ENCODE results near the gene KLK15.
"Not testable (repeated sequence)": the region's sequence is repeated elsewhere in the genome, so short reads cannot be mapped to it uniquely, and the experiment has no call there.

Gene KLK15

DNA sequence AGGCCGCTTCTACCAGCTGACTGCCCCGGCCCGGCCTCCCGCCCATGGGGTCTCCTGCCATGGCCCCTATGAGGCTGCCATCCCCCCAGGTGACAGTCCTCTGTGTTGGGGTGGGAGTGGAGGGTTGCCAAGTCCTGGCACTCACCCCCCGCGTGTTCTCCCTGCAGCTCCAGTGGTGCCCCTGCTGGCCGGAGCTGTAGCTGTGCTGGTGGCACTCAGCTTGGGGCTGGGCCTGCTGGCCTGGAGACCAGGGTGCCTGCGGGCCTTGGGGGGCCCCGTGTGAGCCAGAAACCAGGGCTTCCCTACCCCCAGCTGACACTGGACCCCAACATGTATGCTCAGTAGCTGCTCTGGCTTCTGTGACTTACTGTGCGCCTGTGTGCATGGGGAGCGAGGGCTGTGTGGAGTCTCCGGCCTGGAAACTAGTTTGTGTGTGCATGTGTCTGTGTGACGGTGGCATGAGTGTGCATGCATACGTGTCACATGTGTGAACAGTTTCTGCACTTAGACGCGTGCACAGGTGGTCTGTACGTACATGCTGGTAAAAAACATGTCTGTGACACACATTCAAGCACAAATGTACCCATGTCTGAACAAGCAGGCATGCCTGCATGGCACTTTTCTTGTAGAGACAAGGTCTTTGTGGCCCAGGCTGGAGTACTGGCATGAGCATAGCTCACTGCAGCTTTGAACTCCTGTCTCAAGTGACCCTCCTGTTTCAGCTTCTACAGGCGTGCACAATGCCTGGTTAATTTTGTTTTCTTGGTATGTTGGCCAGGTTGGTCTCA lies 38.3 kb downstream of the KLK15 start:
- DNase-seq, result no peak

DNA sequence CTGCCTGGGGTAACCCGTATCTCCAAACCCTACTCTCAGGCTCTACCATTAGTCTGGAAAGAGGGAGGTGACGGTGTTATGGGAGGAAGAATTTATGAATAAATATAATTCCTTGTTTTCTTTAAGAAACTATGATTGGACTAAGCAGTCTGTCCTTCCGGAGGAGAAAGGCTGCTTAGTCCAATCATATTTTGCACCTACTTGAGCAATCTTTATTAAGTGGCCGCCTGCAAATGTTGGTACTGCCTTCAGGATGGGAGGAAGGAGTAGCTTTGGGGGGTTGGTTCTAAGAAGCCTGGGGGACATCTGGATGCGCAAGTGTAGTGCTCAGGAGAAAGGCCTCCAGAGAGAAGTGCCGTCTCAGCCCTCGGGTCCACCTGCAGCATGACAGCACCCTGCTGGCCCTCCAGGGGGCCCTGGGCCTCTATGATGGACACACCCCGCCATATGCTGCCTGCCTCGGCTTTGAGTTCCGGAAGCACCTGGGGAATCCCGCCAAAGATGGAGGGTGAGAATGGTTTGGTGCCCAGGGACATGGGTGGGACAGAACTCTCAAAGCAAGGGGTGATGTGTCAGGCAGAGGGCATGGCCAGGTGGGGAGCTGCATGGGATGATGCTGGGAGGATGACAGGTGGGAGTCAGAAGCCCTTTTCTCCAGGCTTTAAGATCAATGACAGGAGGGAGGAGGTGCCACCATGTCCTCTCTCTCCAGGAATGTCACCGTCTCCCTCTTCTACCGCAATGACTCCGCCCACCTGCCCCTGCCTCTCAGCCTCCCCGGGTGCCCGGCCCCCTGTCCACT lies 39.1 kb downstream of the KLK15 start:
- no peak for DNase-seq

DNA sequence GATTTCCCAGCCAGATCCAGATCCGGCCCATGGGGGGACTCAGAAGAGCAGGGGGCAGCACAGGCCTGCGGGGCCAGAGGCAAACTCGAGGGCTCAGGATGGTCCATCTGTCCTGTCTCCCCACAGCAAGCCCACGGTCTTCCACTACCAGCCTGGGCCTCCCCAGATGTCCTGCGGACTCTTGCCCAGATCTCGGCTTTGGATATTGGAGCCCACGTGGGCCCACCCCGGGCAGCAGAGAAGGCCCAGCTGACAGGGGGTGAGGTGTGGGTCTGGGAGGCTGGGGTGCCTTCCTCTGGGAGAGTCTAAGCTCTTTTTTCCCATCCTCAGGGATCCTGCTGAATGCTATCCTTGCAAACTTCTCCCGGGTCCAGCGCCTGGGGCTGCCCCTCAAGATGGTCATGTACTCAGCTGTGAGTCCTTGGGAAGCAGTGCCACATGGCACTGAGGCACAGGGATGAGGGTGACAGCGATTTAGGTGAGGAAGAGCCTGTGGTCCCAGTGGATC lies 39.8 kb downstream of the KLK15 start:
- no peak for DNase-seq

DNA sequence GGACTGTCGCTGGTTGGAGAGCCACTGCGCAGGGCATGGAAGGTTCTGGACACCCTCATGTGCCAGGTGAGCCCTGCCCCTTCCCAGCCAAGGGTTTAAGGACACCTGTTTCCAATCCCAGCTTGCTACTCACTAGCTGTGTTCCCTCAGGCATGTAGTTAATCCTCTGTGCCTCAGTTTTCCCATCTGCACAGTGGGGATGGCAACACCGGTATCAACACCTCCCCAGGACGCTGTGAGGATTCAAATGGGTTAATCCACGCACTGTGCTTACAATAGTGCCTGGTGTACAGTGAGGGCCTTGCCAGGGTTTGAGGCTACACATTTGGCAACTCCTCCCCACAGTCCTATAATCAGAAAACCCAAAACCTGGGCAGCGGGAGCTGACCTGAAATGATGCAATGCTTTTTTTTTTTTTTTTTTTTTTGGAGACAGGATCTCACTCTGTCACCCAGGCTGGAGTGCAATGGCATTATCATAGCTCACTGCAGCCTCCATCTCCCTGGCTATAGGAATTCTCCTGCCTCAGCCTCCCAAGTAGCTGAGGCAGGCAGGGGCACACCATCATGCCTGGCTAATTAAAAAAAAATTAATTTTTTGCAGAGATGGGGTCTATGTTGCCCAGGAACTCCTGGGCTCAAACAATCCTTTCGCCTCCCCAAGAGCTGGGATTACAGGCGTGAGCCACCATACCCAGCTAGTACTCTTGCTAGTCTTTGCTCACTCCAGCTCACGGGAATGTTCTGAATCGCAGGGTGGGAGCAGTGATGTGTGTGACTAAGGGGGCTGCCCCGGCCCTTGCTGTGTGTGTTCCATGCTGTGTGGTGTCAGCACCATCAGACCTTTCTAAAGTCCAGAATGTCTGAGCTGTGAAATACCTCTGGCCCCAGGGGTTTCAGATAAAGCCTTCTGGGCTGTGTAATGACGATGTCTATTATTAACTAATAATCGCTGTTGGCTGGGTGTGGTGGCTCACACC lies 40.8 kb downstream of the KLK15 start:
- no peak for DNase-seq

DNA sequence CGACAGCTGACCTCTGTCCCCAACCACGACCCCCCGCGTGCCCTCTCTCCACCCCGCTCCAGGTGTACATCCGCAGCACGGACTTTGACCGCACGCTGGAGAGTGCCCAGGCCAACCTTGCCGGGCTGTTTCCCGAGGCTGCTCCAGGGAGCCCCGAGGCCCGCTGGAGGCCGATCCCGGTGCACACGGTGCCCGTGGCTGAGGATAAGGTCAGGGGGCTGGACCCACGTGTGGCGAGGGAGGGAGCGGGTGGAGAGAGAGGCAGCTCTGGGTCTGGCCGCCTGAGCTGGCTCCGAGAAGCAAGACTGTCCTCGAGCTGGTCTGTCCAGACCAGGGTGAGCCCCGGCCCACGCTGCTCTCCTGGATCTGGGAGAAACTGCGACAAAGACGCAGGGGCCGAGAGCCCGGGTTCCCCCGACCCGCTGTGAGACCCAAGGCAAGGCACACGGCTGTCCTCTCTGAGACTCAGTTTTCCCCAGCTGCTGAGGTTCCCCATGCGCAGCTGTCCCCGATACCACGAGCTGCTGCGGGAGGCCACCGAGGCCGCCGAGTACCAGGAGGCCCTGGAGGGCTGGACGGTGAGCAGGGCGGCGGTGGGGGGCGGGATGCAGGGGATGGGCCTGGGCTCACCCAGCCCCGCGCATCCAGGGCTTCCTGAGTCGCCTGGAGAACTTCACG lies 41.6 kb downstream of the KLK15 start:
- DNase-seq, result no peak

- no peak for DNase-seq
Observed at GRCh38 chr19:50790922-50791467, 42.4 kb downstream of the KLK15 start.

GRCh38 chr19:50790396-50790795 lies 43.0 kb downstream of the KLK15 start, which contains the start of gene ACP4:
TSS of gene ACP4 (plus strand) at chr19:50790415. CDS start at chr19:50790415, 0 bp downstream.
- no peak for DNase-seq

GRCh38 chr19:50785329-50785728 lies 48.0 kb downstream of the KLK15 start:
- DNase-seq, result no peak

DNA sequence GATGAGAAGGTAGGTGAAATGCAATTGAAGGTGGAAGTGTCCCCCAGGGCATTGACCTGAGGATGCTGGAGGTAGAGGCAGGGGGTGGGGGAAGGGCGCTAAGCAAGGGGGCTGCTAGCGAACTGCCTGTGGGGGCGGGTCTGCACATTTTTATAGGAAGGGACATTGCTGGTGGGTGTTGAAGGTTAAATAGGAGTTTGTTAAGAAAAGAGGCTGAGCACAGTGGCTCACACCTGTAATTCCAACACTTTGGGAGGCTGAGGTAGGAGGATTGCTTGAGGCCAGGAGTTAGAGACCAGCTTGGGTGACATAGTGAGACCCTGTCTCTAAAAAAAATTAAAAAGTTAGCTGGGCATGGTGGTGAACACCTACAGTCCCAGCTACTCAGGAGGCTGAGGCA lies 48.7 kb downstream of the KLK15 start:
- DNase-seq, result no peak

- DNase-seq, result not testable (repeated sequence)
Observed at GRCh38 chr19:50783848-50784152, 49.6 kb downstream of the KLK15 start.

GRCh38 chr19:50780753-50781435 lies 52.5 kb downstream of the KLK15 start:
- no peak for DNase-seq

- no peak for DNase-seq
Observed at GRCh38 chr19:50779504-50780457, 53.6 kb downstream of the KLK15 start.

- DNase-seq, result no peak
Observed at GRCh38 chr19:50778906-50779430, 54.4 kb downstream of the KLK15 start.

- no peak for DNase-seq
Observed at GRCh38 chr19:50777830-50778303, 55.5 kb downstream of the KLK15 start.

DNA sequence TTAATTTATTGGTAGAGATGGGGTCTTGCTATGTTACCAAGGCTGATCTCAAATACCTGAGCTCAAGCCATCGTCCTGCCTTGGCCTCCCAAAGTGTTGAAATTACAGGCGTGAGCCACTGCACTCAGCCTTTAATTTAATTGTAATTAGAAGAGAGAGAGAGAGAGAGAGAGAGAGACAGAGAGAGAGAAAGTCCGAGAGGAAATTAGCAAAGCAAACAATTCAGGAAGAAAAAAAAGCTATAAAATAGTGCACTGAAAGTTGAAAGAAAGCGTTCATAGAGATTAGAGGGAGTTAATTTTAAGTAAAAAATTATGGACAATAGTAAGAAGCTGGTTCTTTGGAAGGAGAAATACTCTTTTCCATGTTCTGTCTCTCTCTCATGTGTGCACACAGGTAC lies 56.1 kb downstream of the KLK15 start:
- DNase-seq, result no peak

DNA sequence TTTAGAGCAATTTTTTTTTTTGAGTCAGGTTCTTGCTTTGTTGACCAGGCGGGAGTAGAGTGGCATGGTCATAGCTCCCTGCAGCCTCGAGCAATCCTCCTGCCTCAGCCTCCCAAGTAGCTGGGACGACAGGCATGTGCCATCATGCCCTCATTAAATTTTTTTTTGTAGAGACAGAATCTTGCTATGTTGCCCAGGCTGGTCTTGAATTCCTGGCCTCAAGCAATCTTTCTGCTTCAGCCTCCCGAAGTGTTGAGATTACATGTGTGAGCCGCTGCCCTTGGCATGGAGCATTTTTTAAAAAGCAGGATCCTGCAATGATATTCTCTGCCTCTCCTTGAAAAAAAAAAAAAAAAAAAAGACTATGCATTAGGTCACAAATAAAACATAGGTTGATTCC lies 57.2 kb downstream of the KLK15 start:
- DNase-seq, result no peak

All from hippocampal formation (tissue), 2 donors.